NCI-H226 (cell line): Measurements from ENCODE around the gene LTV1.
A peak's percentile ranks its signal among the peaks of the same experiment; 100 is the strongest.
"Not testable (repeated sequence)": the region's sequence is repeated elsewhere in the genome, so short reads cannot be mapped to it uniquely, and the experiment has no call there.

Experiments used
- DNase-seq: peaks from one replicate; pipeline ENCODE4 v3.0.0-alpha.2; 2015

LTV1 gene

GRCh38 chr6:143842902-143843676 lies at the start of gene LTV1:
Gene LTV1, plus strand, starts transcription at chr6:143843338. Its CDS starts 140 bp downstream, at chr6:143843478.
- DNase-seq, result peak; percentile 92

GRCh38 chr6:143796551-143796950 lies 46.6 kb upstream of the LTV1 start:
- DNase-seq, result not testable (repeated sequence)

GRCh38 chr6:143798487-143798886 lies 44.7 kb upstream of the LTV1 start:
- DNase-seq, result not testable (repeated sequence)

- no peak for DNase-seq
Observed at GRCh38 chr6:143802833-143803565, 40.1 kb upstream of the LTV1 start.

- no peak for DNase-seq
Observed at GRCh38 chr6:143803769-143804568, 39.2 kb upstream of the LTV1 start.

GRCh38 chr6:143804835-143805239 lies 38.3 kb upstream of the LTV1 start:
- no peak for DNase-seq

- peak; percentile 41 for DNase-seq
Observed at GRCh38 chr6:143806282-143807102, 36.6 kb upstream of the LTV1 start.

- no peak for DNase-seq
Observed at GRCh38 chr6:143807103-143807772, 35.9 kb upstream of the LTV1 start.

GRCh38 chr6:143810745-143811144 lies 32.4 kb upstream of the LTV1 start:
- no peak for DNase-seq

- no peak for DNase-seq
Observed at GRCh38 chr6:143811501-143812157, 31.5 kb upstream of the LTV1 start.

- no peak for DNase-seq
Observed at GRCh38 chr6:143817621-143818020, 25.5 kb upstream of the LTV1 start.

- DNase-seq, result no peak
Observed at GRCh38 chr6:143821359-143821758, 21.8 kb upstream of the LTV1 start.

- peak; percentile 70 for DNase-seq
Observed at GRCh38 chr6:143822584-143823024, 20.5 kb upstream of the LTV1 start.

GRCh38 chr6:143823548-143823947 lies 19.6 kb upstream of the LTV1 start:
- no peak for DNase-seq

- DNase-seq, result no peak
Observed at GRCh38 chr6:143828572-143828971, 14.6 kb upstream of the LTV1 start.

- no peak for DNase-seq
Observed at GRCh38 chr6:143836150-143836549, 7.0 kb upstream of the LTV1 start.

- no peak for DNase-seq
Observed at GRCh38 chr6:143838395-143838794, 4.7 kb upstream of the LTV1 start.

GRCh38 chr6:143839196-143839595 lies 3.9 kb upstream of the LTV1 start:
- no peak for DNase-seq

GRCh38 chr6:143840595-143841265 lies 2.4 kb upstream of the LTV1 start:
- DNase-seq, result no peak

GRCh38 chr6:143842461-143842901 lies 657 bp upstream of the LTV1 start:
- DNase-seq, result no peak

- DNase-seq, result no peak
Observed at GRCh38 chr6:143843677-143843999, 500 bp downstream of the LTV1 start.
